GM13977 (cell line): ENCODE data around the gene ERH.
"Not testable (repeated sequence)": the region's sequence is repeated elsewhere in the genome, so short reads cannot be mapped to it uniquely, and the experiment has no call there.

Experiments used
- DNase-seq: peaks from one replicate; pipeline ENCODE4 v3.0.0; 2012; ENCODE audit warnings: low spot score
- in situ Hi-C: fragments of 300-500 bp; cut with MboI; formaldehyde crosslinking; loops from one replicate; pipeline ENCODE4 v1.12.0; 2022; ENCODE audit warnings: low sequenced_read_pairs, low pct_unique_long_range_greater_than_20kb, mixed read lengths, inconsistent platforms; ENCODE audit not compliant: unreplicated experiment
- TF ChIP-seq, protein P1 (sequence below): IDR thresholded peaks from 2 replicates; pipeline ENCODE4 v1.5.1; 2012; ENCODE audit warnings: mild to moderate bottlenecking, control low read depth; ENCODE audit not compliant: insufficient read depth; ENCODE audit errors: extremely low read depth, missing control alignments

The ERH gene

DNA sequence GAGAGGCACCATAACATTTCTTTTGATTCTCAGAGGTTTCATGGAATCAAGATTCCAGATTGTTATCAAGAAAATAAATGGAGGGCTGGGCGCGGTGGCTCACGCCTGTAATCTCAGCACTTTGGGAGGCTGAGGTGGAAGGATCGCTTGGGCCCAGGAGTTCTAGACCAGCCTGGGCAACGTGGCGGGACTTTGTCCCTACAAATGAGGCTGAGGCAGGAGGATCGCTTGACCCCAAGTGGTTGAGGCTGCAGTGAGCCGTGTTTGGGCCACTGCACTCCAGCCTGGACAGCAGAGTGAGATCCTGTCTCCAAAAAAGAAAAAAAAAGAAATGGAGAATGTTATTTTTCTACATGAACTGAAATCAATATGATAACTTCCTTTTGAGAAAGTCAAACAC, 1.7 kb upstream of the ERH start:
- no peak for DNase-seq
- in situ Hi-C loops: no loop called here
- TF ChIP-seq, protein P1, sequence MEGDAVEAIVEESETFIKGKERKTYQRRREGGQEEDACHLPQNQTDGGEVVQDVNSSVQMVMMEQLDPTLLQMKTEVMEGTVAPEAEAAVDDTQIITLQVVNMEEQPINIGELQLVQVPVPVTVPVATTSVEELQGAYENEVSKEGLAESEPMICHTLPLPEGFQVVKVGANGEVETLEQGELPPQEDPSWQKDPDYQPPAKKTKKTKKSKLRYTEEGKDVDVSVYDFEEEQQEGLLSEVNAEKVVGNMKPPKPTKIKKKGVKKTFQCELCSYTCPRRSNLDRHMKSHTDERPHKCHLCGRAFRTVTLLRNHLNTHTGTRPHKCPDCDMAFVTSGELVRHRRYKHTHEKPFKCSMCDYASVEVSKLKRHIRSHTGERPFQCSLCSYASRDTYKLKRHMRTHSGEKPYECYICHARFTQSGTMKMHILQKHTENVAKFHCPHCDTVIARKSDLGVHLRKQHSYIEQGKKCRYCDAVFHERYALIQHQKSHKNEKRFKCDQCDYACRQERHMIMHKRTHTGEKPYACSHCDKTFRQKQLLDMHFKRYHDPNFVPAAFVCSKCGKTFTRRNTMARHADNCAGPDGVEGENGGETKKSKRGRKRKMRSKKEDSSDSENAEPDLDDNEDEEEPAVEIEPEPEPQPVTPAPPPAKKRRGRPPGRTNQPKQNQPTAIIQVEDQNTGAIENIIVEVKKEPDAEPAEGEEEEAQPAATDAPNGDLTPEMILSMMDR: no peak

DNA sequence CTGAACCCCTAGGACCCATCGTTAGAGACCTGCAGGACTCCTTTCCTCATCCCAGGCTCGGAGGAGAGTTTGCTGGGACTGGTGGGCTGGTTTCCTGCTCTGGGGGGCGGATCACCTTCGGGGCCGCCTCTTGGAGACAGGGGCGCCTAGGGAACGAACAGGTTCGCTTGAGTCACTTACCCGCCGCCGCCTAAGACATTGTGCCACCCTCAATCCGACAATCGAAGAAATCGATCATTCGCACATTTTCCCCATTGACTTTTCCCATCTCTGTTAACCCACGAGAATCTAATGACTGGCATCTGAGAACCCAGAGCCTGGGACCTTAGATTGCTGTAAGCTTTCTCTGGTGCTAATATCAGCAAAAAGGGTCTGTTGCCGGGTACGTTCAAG, 715 bp upstream of the ERH start:
- in situ Hi-C loops: no loop called here
- DNase-seq: no peak
- TF ChIP-seq, protein P1: no peak

DNA sequence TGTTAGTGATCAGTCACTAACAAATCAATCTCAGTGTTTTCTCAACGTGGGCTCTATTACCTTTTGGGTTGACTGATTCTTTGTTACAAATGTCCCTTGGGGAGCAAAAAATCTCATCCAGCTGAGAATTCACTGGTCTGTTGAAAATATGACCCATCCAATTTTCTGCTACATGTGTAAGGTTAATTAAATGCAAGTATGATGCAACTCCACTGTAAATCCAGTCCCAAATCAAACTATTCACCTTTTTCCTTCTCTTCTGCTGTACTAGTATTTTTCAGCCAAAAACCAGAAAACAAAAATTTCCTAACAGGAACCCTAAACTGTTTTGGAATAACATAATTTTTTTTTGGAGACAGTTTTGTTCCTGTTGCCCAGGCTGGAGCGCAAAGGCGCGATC, 2.2 kb downstream of the ERH start:
- in situ Hi-C loops: no loop called here
- DNase-seq: no peak
- TF ChIP-seq, protein P1: no peak

DNA sequence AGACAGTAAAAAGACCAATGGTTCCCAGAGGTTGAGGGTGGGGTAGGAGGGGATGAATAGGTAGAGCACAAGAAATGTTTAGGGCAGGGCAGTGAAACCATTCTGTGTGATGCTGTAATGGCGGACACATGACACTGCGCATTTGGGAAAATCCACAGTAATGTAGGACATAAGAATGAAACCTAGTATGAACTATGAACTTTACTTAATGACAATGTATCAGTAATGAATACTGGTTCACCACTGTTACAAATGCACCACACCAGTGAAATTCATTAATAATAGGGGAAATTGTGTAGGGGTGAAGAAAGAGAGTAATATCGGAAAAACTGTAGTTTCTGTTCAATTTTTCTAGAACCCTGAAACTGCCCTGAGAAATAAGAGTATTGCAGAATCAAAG, 5.6 kb downstream of the ERH start:
- DNase-seq: no peak
- in situ Hi-C loops: no loop called here
- TF ChIP-seq, protein P1: no peak

DNA sequence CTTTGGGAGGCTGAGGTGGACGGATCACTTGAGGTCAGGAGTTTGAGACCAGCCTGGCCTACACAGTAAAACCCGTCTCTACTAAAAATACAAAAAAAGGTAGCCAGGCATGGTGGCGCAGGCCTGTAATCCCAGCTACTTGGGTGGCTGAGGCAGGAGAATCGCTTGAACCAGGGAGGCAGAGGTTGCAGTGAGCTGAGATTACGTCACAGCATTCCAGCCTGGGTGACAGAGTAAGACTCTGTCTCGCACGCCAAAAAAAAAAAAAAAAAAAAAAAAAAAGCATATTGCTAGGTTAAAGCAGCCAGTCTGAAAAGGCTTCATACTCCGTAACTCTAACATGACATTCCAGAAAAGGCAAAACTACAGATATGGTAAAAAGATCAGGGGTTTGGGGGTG, 6.7 kb downstream of the ERH start:
- DNase-seq, in situ Hi-C loops: not testable (repeated sequence)

DNA sequence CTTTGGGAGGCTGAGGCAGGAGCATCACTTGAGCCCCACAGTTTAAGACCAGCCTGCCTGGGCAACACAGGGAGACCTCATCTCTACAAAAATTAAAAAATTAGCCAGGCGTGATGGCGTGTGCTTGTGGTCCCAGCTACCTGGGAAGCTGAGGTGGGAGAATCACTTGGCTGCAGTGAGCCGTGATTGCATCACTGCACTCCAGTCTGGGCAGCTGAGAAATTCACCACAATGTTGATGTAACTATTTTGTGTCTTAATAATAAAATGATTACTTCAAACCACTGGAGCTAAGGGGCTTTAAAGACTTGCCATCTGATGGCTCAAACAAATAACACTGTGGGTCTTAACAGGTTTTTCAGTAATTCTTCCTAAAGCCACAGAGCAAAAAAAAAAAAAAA, 10.8 kb downstream of the ERH start:
- TF ChIP-seq, protein P1: no peak
- no peak for DNase-seq
- in situ Hi-C loops: no loop called here

DNA sequence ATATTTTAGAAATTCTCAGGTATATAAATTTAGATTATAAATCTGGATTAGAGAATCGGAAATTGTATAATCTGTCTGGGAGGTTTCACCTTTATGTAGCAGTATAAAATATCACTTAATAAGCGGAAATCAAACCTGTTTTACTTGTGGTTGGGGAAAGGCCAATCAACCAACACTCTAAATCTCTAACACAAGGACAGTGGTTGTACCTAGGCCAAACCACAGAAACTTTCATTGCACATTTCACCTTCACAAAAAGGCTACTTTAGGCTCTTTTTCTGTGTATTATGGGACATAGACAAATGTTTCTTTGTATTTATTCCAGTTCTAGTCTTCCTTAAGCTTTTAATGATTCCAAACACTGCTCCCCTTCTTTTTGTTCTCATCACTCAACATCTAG, 19.8 kb downstream of the ERH start:
- TF ChIP-seq, protein P1: no peak
- in situ Hi-C loops: no loop called here
- no peak for DNase-seq
